Stimulated activated CD8-positive, alpha-beta memory T cell treated with anti-CD3 and anti-CD28 coated beads, Interleukin-15, amount 100 ng/mL, for 1 hour (primary cell): ENCODE data around the gene RHBDL1.

Experiments
- DNase-seq: peaks from one replicate; pipeline ENCODE4 v3.0.0-alpha.2; 2020; ENCODE audit warnings: low read depth

Gene RHBDL1

DNA sequence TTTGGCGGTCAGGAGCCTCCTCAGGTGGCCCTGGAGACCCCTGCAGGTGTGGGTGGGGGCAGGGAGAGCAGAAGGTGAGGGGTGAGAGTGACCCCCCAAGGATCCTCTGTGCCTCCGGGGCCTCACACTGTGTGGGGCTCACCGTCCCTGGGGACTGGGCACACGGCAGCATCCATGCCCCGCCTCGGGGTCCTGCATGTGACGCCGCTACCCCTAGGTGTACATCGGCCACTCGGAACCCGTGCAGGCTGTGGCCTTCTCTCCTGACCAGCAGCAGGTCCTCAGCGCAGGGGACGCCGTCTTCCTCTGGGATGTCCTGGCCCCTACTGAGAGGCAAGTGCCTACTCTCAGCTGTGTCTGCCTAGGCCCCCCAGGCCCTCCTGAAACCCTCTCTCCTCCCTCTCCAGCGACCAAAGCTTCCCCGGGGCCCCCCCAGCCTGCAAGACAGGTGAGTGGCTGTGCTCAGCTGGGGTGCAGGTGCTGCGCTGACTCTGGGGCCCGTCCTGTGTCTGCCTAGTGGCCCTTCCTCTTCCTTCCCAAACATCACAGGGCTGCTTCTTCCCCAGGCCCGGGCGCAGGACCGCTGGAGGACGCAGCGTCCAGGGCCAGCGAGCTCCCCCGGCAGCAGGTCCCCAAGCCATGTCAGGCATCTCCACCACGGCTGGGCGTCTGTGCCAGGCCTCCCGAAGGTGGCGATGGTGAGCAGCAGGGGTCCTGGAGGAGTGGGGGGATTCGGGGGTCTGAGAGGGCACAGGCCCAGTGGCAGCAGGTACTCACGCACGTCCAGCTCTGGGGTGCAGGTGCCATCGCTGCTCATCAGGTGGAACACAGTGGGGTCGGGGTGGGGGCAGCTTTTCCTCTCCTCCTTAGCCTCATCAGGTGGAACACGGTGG lies 16.5 kb upstream of the RHBDL1 start:
- DNase-seq: no peak

DNA sequence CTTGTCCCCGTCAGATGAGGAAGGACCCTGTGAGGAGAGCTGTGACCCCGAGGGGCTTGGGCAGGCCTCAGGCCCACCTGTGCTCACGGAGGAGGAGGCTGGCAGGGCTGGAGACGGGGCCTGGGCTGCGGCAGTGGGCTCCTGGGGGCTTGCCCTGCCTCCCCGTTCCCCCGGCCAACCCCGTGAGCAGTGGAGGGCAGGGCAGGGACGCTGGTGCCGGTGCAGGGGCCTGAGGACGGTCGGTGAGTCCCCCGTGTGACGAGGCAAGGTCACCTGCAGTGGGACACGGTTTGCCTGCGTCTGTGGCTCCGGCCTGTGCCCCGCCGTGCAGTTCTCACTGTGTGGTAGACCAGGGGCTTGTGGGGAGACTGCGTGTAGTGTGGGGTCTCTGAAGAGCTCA lies 15.9 kb upstream of the RHBDL1 start:
- no peak for DNase-seq

DNA sequence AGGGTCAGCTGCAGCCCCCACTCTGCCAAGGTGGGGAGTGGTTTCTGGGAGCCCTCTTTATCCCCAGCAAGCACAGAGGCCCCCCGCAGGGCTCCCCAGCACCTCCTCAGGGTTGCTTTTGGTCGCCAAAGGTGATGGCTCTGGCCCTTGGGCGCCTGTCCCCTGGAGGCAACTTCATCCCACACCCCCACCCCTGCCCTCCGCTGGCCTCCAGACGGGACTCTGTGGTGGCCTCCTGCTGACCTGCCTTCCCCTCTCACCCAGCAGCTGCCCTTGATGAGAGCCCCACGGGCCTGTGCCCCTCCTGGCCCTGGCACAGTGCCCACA lies 15.4 kb upstream of the RHBDL1 start:
- no peak for DNase-seq

DNA sequence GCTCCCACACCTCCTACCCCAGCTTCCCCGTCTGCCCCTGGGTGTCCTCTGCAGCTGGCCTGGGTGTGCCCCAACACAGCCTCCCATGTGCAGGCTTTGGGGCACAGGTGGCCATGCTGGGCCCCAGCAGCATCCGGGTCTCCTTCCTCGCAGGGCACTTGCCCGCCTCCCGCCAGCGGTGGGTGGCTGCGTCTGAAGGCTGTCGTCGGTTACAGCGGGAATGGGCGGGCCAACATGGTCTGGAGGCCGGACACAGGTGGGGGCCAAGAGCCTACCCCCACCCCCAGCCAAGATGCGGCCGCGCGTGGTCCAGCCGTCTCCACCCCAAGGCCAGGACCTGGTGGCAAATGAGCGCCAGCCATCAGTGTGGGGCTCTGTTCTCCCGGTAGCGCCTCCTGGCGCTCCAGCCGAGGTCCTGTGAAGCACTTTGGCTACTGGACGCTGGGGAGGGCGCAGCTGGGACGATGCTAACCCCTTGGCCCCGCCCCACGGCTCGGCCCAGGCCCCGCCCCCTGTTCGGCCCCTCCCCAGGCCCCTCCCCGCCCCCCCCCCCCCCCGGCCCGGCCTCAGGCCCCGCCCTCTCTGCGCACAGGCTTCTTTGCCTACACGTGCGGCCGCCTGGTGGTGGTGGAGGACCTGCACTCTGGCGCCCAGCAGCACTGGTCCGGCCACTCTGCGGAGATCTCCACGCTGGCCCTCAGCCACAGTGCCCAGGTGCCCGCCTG lies 14.8 kb upstream of the RHBDL1 start:
- no peak for DNase-seq

DNA sequence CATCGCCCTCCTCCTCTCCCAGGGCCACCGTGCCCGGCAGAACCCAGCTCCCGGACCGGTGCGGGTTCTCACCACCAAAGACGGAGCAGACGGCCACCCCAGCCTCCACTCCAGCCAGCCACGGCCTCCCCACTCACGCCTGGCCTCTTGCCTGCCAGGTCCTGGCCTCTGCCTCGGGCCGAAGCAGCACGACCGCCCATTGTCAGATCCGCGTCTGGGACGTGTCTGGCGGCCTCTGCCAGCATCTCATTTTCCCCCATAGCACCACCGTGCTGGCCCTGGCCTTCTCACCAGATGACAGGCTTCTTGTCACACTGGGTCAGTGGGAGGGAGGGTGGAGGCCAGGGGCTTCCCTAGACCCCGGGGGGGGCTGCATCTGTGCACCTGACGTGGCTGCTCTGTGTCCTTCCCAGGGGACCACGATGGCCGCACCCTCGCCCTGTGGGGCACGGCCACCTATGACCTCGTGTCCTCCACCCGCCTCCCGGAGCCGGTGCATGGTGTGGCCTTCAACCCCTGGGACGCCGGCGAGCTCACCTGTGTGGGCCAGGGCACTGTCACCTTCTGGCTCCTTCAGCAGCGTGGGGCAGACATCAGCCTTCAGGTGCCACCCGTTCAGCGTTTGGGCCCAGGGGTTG lies 14.2 kb upstream of the RHBDL1 start:
- DNase-seq: no peak

DNA sequence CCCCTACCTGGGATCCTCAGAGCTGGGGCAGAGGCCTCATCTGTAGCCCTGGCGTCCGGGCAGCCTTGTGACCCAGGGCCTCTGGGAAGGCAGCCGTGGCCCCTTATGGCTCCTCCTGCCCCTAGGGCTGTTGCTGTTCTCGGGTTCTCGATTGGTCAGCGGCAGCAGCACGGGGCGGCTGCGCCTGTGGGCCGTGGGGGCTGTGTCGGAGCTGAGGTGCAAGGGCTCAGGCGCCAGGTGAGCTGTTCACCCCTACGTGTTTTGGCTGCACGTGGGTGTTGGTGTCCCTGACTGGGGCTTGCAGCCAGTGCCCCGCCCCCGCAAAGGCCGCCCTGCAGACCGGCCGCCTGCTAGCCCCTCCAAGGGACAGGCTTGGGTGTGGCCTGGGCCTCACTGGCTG lies 13.4 kb upstream of the RHBDL1 start:
- no peak for DNase-seq

DNA sequence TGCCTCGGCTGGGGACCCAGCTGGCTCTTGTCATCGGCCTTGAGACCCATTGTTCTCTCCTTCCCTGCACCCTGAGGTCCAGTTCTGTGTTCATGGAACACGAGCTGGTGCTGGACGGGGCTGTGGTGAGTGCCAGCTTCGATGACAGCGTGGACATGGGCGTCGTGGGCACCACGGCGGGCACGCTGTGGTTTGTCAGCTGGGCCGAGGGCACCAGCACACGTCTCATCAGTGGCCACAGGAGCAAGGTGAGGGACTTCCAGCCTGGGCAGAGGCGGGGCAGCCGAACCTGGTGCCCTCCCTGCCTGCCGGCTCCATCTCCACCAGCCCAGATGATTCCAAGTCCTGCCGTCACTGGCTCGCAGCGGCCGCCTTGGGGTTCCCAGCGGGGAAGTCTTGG lies 12.9 kb upstream of the RHBDL1 start:
- DNase-seq: no peak

DNA sequence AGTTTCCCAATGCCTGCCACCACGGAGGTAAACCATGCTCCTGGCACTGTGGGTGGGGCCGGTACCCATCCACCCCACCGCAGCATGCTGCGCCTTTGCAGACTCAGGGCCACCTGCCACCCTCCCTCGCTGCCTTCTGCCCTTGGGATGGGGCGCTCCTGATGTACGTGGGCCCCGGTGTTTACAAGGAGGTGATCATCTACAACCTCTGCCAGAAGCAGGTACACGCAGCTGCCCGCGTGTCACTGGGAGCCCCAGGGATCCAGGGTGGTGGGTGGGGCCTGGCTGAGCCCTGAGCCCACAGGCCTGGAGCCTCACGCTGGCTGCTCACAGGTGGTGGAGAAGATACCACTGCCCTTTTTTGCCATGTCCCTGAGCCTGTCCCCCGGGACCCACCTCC lies 8.9 kb upstream of the RHBDL1 start:
- no peak for DNase-seq

DNA sequence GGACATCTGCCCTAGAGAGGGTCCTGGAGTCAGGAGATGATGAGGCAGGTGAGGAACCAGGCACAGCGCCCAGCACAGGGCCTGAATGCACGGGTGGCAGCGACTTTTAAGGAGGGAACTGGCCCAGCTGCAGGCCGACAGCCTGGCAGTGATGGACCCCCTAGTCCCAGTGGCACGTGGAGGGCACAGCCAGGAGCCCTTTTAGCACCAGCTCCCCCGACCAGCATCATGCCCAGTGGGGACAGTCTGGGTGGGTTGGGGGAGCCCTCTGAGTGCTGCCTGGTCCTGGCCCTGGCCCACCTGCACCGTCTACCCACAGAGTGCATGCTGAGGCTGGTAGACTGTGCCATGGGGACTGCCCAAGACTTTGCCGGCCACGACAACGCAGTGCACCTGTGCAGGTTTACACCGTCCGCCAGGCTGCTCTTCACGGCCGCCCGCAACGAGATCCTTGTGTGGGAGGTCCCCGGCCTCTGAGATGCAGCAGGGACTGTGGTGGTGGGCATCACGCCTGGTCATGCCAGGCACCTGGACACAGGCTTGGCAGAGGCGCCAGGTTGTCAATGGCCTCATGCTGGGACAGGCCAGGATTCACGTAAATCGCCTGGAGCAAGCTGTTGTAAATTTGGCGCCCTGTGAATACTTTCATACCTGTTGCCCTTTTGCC lies 8.2 kb upstream of the RHBDL1 start:
- no peak for DNase-seq

DNA sequence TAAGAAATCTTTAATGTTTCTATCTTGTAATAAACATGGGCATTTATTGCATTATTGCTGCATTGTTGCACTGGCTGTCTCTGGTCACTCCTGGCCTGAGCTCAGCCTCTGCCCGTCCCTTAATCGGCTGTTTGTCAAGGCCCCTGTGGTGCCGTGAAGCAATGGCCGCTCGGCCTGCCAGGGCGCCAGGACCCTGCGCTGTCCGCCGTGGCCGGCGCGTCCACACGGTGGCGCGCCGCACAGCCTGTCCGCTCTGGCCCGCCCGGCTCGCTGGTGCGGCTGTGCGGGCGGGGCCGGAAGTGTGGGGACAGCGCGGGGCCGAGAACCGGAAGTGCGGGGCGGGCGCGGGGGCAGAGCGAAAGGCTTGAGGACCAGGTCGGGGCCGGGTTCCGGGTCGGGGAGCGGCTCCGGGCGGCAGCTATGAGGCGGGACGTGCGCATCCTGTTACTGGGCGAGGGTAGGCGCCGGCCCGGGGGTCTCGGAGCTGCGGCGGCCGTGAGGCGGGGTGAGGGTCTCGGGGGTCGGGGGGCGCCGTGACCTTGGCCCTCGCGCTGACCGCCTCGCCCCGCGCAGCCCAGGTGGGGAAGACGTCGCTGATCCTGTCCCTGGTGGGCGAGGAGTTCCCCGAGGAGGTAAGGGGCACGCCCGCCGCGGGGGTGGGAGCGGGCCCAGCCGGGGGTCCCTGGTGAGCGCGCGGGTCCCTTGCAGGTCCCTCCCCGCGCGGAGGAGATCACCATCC lies 7.5 kb upstream of the RHBDL1 start, which contains the start of gene RHOT2:
TSS of gene RHOT2 (plus strand) at position 353 of the 739 bp plus-strand sequence. CDS start at position 421, 68 bp downstream.
- DNase-seq: peak; percentile 79

DNA sequence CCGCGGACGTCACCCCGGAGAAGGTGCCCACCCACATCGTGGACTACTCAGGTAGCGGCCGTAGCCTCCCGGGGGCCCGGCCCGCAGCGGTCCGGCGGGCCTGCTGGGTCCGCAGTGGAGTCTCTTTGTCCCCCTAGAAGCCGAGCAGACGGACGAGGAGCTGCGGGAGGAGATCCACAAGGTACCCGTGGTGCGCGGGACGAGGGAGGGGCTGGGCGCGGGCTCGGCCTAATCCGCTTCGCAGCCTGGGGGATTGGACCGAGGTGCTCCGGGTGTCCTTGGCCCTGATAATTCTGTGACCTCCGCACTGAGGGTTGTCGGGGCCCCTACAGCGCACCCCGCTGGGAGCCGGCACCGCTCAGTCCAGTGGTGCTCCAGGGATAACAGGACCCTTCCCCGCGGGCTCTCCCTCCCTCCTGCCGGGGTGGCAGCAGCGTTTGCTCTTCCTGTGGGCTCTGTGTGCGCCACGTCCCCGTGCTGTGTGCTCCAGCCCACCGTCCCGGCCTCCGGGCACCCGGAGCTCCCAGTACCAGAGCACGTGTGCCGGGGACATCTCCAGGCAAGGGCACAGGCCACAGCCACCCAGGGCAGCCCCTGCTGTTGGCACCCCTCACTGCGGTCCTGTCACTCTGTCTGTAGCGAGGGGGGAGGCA lies 6.8 kb upstream of the RHBDL1 start:
- no peak for DNase-seq

DNA sequence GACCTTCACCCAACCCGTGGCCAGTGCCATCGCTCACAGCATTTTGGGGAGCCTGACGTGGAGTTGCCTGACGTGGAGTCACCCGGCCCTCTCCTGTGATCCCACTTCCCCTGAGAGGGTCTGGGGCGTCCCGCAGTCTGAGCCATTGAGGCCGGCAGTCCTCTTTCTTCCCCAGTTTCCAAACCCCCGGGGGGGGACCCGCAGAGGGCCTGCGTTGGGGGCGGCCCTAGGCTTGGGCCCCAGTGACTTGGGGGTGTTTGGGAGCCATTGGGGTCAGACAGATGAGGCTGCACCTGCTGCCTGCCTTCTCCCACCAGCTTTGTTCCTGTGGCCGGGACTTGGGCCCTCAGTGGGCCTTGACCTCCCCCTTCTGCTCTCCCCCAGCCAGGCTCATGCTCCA lies 5.8 kb upstream of the RHBDL1 start:
- no peak for DNase-seq

DNA sequence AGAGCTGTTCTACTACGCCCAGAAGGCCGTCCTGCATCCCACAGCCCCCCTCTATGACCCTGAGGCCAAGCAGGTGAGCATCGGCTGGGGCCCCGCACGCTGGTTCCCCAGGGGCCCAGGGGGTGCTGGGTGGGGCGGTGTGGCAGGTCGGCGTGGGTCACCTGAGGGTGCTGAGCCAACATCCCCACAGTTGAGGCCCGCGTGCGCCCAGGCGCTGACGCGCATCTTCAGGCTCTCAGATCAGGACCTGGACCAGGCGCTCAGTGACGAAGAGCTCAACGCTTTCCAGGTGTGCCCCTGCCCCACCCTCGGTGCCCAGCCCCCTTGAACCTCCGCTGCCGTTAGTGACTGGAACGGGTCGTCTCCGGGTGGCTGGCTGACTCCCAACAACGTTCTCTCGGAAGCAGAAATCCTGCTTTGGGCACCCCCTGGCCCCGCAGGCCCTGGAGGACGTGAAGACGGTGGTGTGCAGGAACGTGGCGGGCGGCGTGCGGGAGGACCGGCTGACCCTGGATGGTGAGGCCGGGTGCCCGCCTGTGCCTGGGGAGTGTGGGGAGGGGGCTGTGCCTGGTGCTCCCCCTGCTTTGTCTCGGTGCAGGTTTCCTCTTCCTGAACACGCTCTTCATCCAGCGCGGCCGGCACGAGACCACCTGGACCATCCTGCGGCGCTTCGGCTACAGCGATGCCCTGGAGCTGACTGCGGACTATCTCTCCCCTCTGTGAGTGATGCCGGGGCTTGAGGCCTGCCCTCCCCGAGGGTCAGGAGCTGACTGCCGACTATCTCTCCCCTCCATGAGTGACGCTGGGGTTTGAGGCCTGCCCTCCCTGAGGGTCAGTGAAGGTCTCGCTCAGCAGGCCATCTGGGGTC lies 4.8 kb upstream of the RHBDL1 start:
- no peak for DNase-seq

DNA sequence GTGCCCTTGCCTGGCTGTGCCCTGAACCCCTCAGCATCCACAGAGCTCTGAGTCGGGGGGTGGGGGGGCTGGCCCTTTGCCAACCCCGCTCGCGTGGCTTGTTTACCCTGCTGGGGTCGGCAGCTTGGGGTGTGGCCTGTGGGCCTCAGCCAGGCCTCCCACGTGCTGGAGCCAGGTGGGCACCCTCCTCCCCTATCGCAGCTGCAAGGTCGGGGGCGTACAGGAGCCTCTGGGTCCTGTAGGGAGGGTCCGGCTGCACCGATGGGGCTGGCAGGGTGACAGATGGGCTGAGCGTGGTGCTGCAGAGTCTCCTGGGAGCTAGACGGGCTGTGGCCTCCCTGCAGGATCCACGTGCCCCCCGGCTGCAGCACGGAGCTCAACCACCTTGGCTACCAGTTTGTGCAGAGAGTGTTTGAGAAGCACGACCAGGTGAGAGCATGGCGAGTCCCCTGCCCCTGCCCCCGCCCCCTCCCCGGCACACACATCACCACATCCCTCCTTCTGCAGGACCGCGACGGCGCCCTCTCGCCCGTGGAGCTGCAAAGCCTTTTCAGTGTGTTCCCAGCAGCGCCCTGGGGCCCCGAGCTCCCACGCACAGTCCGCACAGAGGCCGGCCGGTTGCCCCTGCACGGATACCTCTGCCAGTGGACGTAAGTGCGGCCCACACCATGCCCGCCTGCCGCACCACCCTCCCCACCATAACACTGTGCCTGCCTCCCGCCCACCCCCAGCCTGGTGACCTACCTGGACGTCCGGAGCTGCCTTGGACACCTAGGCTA lies 3.9 kb upstream of the RHBDL1 start:
- DNase-seq: no peak

DNA sequence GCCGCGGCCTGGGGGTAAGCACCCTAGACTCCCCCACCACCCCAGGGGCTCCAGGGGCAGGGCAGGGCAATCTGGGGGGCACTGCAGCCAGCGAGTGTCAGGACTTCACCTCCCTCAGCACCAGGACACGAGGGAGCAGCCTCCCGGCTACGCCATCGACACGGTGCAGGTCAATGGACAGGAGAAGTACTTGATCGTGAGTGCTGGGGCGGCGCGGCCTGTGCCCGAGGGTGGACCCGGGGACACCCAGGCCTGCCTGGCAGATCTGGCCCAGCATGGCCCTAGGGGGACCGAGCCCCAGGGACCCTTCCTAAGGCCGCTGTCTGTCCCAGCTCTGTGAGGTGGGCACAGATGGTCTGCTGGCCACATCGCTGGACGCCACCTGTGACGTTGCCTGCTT lies 3.1 kb upstream of the RHBDL1 start:
- DNase-seq: no peak

DNA sequence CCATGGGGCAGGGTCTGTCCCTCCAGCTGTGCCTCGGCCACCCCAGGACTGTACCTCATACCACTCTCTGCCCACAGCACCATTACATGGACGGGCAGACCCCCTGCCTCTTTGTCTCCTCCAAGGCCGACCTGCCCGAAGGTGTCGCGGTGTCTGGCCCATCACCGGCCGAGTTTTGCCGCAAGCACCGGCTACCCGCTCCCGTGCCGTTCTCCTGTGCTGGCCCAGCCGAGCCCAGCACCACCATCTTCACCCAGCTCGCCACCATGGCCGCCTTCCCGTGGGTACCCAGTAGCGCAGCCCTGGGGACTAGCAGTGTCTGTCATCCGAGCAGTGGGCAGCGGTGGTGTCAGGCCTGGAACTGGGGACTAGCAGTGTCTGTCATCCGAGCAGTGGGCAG lies 2.6 kb upstream of the RHBDL1 start:
- no peak for DNase-seq

DNA sequence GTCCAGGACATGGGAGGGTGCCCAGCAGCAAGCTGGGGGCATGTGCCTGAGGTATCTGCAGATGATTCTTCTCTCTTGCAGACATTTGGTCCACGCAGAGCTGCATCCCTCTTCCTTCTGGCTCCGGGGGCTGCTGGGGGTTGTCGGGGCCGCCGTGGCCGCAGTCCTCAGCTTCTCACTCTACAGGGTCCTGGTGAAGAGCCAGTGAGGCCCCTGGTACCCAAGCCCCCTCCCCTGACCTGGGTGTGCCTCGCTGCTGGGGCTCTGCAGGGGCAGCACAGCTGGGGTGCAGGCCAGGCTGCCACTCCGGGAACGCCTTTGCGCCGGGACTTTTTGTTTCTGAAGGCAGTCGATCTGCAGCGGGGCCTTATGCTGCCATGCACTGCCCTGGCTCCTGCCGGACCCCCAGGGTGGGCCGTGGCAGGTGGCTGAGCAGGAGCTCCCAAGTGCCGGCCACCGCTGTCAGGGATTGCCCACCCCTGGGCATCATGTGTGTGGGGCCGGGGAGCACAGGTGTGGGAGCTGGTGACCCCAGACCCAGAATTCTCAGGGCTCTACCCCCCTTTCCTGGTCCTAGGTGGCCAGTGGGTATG lies 2.0 kb upstream of the RHBDL1 start:
- DNase-seq: no peak

DNA sequence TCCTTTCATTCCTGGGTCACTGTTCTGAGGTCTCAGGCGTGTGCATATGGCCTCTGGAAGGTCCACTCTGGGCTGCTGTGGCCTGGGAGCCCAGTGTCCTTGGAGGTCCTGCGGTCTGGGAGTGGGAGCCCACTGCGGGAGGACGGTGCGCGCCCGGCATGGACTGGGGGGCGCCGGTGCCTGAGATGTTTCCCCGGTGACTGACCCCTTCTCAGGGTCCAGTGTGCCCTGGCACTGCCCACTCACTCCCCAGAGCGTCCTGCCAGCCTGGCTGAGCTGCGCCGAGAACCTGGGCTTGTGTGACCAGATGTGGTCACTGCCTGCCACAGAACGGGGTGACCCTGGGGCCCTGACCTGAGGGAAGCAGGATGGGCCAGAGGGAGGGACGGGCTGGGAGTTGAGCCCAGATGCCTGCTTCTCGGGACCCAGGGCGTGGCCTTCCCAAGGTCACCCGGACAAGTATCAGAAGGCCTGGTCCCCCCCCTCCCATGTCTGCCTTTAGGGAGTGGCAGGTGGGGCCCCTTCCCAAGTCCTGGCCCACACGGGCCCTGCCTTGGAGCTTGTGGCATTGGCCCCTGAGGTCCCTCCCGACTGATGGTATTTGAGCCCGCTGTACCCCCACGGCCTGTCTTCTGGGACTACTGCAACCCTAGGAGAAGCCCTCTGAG lies 1.1 kb upstream of the RHBDL1 start:
- DNase-seq: no peak
